ENCODE measurements around the gene LDB3.

Gene LDB3

DNA sequence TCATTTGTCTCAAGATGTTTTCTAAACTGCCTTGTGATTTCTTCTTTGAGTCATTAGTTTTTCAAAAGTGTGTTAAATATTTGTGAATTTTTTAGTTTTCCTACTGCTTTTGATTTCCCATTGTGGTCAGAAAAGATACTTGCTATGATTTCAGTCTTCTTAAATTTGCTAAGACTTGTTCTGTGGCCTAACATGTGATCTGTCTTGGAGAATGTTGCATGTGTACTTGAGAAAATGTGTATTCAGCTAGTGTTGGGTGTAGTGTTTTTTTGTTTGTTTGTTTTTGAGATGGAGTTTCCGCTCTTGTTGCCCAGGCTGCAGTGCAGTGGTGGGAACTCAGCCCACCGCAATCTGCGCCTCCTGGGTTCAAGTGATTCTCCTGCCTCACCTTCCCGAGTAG lies 116.7 kb downstream of the LDB3 start:
- Histone ChIP-seq H3K36me3 (ENCODE audit: control insufficient read depth, insufficient read depth, low read length) (no peaks in the 10 kb centered on the region), H3K27ac (no peak overlapping the region), H3K27me3 (ENCODE audit: control insufficient read depth, insufficient read depth, low read length) (no peaks in the 10 kb centered on the region), H3K9ac (no peak overlapping the region), H3K4me3 (ENCODE audit: low read depth, low read length) (no peak overlapping the region), H3K79me2 (peaks cover 56% of the 10 kb centered on the region), H3K4me1 (no peaks in the 10 kb centered on the region), H3K4me2 (ENCODE audit: low read length) (no peak overlapping the region), H2AFZ (no peak overlapping the region), H3K9me3 (ENCODE audit: control insufficient read depth, low read length) (no peaks in the 10 kb centered on the region)
- TF ChIP-seq, protein P1, sequence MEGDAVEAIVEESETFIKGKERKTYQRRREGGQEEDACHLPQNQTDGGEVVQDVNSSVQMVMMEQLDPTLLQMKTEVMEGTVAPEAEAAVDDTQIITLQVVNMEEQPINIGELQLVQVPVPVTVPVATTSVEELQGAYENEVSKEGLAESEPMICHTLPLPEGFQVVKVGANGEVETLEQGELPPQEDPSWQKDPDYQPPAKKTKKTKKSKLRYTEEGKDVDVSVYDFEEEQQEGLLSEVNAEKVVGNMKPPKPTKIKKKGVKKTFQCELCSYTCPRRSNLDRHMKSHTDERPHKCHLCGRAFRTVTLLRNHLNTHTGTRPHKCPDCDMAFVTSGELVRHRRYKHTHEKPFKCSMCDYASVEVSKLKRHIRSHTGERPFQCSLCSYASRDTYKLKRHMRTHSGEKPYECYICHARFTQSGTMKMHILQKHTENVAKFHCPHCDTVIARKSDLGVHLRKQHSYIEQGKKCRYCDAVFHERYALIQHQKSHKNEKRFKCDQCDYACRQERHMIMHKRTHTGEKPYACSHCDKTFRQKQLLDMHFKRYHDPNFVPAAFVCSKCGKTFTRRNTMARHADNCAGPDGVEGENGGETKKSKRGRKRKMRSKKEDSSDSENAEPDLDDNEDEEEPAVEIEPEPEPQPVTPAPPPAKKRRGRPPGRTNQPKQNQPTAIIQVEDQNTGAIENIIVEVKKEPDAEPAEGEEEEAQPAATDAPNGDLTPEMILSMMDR (IDR thresholded peaks at IDR 0.05), result no peak
